ENCODE results near the gene FNBP1.
A peak's percentile ranks its signal among the peaks of the same experiment; 100 is the strongest.

- TF ChIP-seq, protein P1, sequence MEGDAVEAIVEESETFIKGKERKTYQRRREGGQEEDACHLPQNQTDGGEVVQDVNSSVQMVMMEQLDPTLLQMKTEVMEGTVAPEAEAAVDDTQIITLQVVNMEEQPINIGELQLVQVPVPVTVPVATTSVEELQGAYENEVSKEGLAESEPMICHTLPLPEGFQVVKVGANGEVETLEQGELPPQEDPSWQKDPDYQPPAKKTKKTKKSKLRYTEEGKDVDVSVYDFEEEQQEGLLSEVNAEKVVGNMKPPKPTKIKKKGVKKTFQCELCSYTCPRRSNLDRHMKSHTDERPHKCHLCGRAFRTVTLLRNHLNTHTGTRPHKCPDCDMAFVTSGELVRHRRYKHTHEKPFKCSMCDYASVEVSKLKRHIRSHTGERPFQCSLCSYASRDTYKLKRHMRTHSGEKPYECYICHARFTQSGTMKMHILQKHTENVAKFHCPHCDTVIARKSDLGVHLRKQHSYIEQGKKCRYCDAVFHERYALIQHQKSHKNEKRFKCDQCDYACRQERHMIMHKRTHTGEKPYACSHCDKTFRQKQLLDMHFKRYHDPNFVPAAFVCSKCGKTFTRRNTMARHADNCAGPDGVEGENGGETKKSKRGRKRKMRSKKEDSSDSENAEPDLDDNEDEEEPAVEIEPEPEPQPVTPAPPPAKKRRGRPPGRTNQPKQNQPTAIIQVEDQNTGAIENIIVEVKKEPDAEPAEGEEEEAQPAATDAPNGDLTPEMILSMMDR (IDR thresholded peaks at IDR 0.05; ENCODE audit: insufficient read depth, low read length, poor library complexity, severe bottlenecking): peak; percentile 16
- TF ChIP-seq EZH2phosphoT487 (conservative IDR thresholded peaks at IDR 0.05; ENCODE audit: low read length): no peak
Measured at GRCh38 chr9:129885018-129885669, 157.8 kb downstream of the FNBP1 start.
